Effector memory CD4-positive, alpha-beta T cell (primary cell): ENCODE results near the gene P2RY14.
"Not testable (repeated sequence)": the region's sequence is repeated elsewhere in the genome, so short reads cannot be mapped to it uniquely, and the experiment has no call there.

Experiments used
- DNase-seq, 3 donors: peaks; one replicate each; pipeline ENCODE4 v3.0.0-alpha.2; 2020
- H3K27ac ChIP-seq: 2 replicates; pipeline ENCODE4 v1.7.0; 2013; ENCODE audit warnings: mild to moderate bottlenecking, low read length, moderate library complexity; ENCODE audit not compliant: insufficient read depth, poor library complexity, severe bottlenecking
- H3K27me3 ChIP-seq: replicated peaks from 2 replicates; pipeline ENCODE4 v1.7.0; 2013; ENCODE audit warnings: mild to moderate bottlenecking, low read length; ENCODE audit not compliant: insufficient read depth, control insufficient read depth, poor library complexity, severe bottlenecking
- H3K36me3 ChIP-seq: 2 replicates; pipeline ENCODE4 v1.7.0; 2013; ENCODE audit warnings: mild to moderate bottlenecking, low read length, moderate library complexity; ENCODE audit not compliant: control insufficient read depth, insufficient read depth
- H3K4me1 ChIP-seq: 2 replicates; pipeline ENCODE4 v1.7.0; 2013; ENCODE audit warnings: low read length, mild to moderate bottlenecking; ENCODE audit not compliant: control insufficient read depth, insufficient read depth, poor library complexity, severe bottlenecking
- H3K4me3 ChIP-seq: 2 replicates; pipeline ENCODE4 v1.7.0; 2013; ENCODE audit warnings: low read length, low read depth, mild to moderate bottlenecking; ENCODE audit not compliant: insufficient read depth, poor library complexity, severe bottlenecking
- H3K9me3 ChIP-seq: 2 replicates; pipeline ENCODE4 v1.7.0; 2013; ENCODE audit warnings: mild to moderate bottlenecking, low read length, moderate library complexity; ENCODE audit not compliant: control insufficient read depth

The P2RY14 gene

GRCh38 chr3:151265166-151265565 lies 13.2 kb downstream of the P2RY14 start:
- Histone ChIP-seq H3K4me3 (no peak overlapping the region), H3K27me3 (no peaks in the 10 kb centered on the region), H3K4me1 (peaks cover 4% of the 10 kb centered on the region), H3K9me3 (no peaks in the 10 kb centered on the region), H3K36me3 (no peaks in the 10 kb centered on the region), H3K27ac (no peak overlapping the region)
- no peak for DNase-seq

GRCh38 chr3:151264605-151265004 lies 13.7 kb downstream of the P2RY14 start:
- H3K4me1 ChIP-seq, result peaks cover 4% of the 10 kb centered on the region
- H3K27me3 ChIP-seq, result no peaks in the 10 kb centered on the region
- DNase-seq, result no peak
- no peaks in the 10 kb centered on the region for H3K36me3 ChIP-seq
- H3K27ac ChIP-seq, result no peak overlapping the region
- H3K4me3 ChIP-seq, result no peak overlapping the region
- no peaks in the 10 kb centered on the region for H3K9me3 ChIP-seq

GRCh38 chr3:151262871-151263525 lies 15.3 kb downstream of the P2RY14 start:
- DNase-seq, result no peak
- H3K4me3 ChIP-seq, result no peak overlapping the region

GRCh38 chr3:151259664-151260063 lies 18.7 kb downstream of the P2RY14 start:
- Histone ChIP-seq H3K36me3 (no peaks in the 10 kb centered on the region), H3K27me3 (no peaks in the 10 kb centered on the region), H3K4me3 (no peak overlapping the region), H3K4me1 (no peaks in the 10 kb centered on the region), H3K9me3 (no peaks in the 10 kb centered on the region), H3K27ac (no peak overlapping the region)
- no peak for DNase-seq

More at GRCh38 chr3:151262871-151263525, 15.3 kb downstream of the P2RY14 start:
- no peaks in the 10 kb centered on the region for H3K9me3 ChIP-seq
- H3K36me3 ChIP-seq, result no peaks in the 10 kb centered on the region
- H3K4me1 ChIP-seq, result no peaks in the 10 kb centered on the region
- no peaks in the 10 kb centered on the region for H3K27me3 ChIP-seq
- no peak overlapping the region for H3K27ac ChIP-seq

GRCh38 chr3:151256749-151257148 lies 21.6 kb downstream of the P2RY14 start:
- Histone ChIP-seq H3K9me3 (no peaks in the 10 kb centered on the region), H3K27me3 (no peaks in the 10 kb centered on the region), H3K4me1 (no peaks in the 10 kb centered on the region), H3K36me3 (no peaks in the 10 kb centered on the region), H3K27ac (no peak overlapping the region), H3K4me3 (no peak overlapping the region)
- DNase-seq, result no peak

- no peaks in the 10 kb centered on the region for H3K27me3 ChIP-seq
- DNase-seq, result no peak
- H3K27ac ChIP-seq, result no peak overlapping the region
- no peaks in the 10 kb centered on the region for H3K36me3 ChIP-seq
- H3K4me1 ChIP-seq, result no peaks in the 10 kb centered on the region
- H3K4me3 ChIP-seq, result no peak overlapping the region
- H3K9me3 ChIP-seq, result no peaks in the 10 kb centered on the region
Measured at GRCh38 chr3:151248772-151249337, 29.5 kb downstream of the P2RY14 start.

GRCh38 chr3:151242006-151242405 lies 36.3 kb downstream of the P2RY14 start:
- H3K4me3 ChIP-seq, H3K27me3 ChIP-seq, DNase-seq, H3K36me3 ChIP-seq, H3K9me3 ChIP-seq, H3K27ac ChIP-seq, H3K4me1 ChIP-seq: not testable (repeated sequence)

GRCh38 chr3:151236736-151237135 lies 41.6 kb downstream of the P2RY14 start:
- Histone ChIP-seq H3K27me3 (no peaks in the 10 kb centered on the region), H3K4me3 (no peak overlapping the region), H3K27ac (no peak overlapping the region), H3K9me3 (no peaks in the 10 kb centered on the region), H3K4me1 (no peaks in the 10 kb centered on the region), H3K36me3 (no peaks in the 10 kb centered on the region)
- no peak for DNase-seq

- H3K4me3 ChIP-seq, result no peak overlapping the region
- no peaks in the 10 kb centered on the region for H3K27me3 ChIP-seq
- H3K27ac ChIP-seq, result no peak overlapping the region
- H3K36me3 ChIP-seq, result no peaks in the 10 kb centered on the region
- H3K9me3 ChIP-seq, result no peaks in the 10 kb centered on the region
- no peak for DNase-seq
- no peaks in the 10 kb centered on the region for H3K4me1 ChIP-seq
Measured at GRCh38 chr3:151236316-151236715, 42.0 kb downstream of the P2RY14 start.

- Histone ChIP-seq H3K27ac (no peak overlapping the region), H3K9me3 (no peaks in the 10 kb centered on the region), H3K4me1 (no peaks in the 10 kb centered on the region), H3K36me3 (no peaks in the 10 kb centered on the region), H3K27me3 (no peaks in the 10 kb centered on the region), H3K4me3 (no peak overlapping the region)
- DNase-seq, result no peak
Measured at GRCh38 chr3:151234825-151235224, 43.5 kb downstream of the P2RY14 start.
